GM18873 (cell line): ENCODE measurements around the gene ORAI3.

Source experiments
- ATAC-seq: cut with Tn5 transposase; IDR thresholded peaks from one replicate; pipeline ENCODE4 v1.9.1; 2021; ENCODE audit warnings: mild to moderate bottlenecking, moderate library complexity, moderate number of reproducible peaks; ENCODE audit not compliant: unreplicated experiment, low FRiP score

ORAI3 gene

GRCh38 chr16:30966033-30966619 lies 17.3 kb downstream of the ORAI3 start:
- no peak for ATAC-seq

GRCh38 chr16:30967795-30968194 lies 18.9 kb downstream of the ORAI3 start:
- no peak for ATAC-seq

GRCh38 chr16:30969246-30969842 lies 20.5 kb downstream of the ORAI3 start:
- no peak for ATAC-seq

- no peak for ATAC-seq
These were observed 22.4 kb downstream of the ORAI3 start for GRCh38 chr16:30971298-30971697.

- no peak for ATAC-seq
These were observed 24.0 kb downstream of the ORAI3 start for GRCh38 chr16:30972872-30973271.

DNA sequence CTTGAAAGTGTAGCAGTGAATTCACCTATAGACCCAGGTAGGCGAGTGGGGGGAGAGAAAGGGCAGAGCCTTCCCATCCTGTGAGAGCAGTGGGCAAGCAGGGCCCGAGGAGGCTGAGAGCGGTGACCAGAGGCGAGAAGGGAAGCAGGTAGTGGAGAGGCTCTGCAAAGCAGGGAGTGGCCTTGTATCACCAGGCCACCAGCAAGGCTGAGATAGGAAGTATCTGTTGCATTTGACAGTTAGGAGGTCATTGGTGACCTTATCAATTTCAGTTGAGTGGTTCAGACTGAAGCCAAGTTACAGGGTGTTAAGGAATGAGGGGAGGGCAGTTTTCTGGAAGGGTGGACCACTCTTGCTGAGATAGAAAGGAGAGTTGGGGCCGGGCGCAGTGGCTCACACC lies 25.5 kb downstream of the ORAI3 start:
- ATAC-seq: no peak

GRCh38 chr16:30976486-30976885 lies 27.6 kb downstream of the ORAI3 start:
- no peak for ATAC-seq

DNA sequence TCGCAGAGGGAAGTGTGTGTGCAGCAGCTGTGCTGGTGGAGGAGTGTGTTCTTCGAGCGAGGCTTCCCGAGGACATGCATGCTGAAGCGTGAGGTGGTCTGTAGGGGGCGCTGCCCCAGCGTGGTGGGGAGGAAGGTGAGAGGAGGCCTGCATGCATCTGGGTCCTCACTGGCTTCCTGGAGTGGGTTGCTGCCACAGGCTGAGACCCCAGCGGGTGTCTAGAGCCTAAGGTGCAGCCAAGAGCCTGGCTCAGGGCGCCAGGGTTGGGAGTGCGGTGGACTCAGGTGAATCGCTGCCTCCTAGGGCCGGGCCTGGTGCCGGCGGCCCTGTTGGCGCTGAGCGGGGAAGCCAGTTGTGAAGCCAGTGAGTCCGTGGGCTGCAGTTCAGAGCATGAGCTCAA lies 28.6 kb downstream of the ORAI3 start:
- no peak for ATAC-seq

GRCh38 chr16:30979170-30980022 lies 30.5 kb downstream of the ORAI3 start:
- ATAC-seq: no peak

DNA sequence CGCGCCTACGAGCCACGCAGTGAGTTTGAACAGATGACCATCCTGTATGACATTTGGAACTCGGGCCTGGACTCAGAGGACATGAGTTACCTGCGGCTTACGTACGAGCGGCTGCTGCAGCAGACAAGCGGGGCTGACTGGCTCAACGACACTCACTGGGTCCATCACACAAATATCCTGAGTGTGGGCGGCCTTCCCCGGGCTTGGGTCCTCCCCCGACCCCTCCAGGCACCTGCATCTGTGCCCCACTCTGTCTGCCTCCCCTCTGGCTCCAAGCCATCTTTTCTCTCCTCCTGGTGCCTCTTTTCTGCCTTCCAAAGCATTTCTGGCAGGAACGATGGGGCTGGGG lies 31.1 kb downstream of the ORAI3 start:
- ATAC-seq: no peak

- no peak for ATAC-seq
These were observed 31.6 kb downstream of the ORAI3 start for GRCh38 chr16:30980434-30980833.

DNA sequence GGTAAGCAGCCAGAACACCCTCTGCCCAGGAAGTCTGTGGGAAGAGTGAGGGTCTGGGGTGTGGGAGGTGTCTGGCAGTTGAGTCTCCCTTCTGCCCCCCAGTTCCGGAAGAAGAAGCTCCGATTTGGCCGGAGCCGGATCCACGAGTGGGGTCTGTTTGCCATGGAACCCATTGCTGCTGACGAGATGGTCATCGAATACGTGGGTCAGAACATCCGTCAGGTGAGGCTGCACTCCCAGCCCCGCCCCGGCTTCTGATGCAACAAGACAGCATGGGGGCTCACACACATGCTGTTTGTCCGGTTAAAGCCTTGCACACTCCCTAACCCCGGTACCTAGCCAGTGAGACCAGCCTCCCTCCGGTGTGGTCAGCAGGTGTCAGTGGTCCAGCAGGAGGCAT lies 32.1 kb downstream of the ORAI3 start:
- ATAC-seq: no peak

- no peak for ATAC-seq
These were observed 33.9 kb downstream of the ORAI3 start for GRCh38 chr16:30982548-30983288.

DNA sequence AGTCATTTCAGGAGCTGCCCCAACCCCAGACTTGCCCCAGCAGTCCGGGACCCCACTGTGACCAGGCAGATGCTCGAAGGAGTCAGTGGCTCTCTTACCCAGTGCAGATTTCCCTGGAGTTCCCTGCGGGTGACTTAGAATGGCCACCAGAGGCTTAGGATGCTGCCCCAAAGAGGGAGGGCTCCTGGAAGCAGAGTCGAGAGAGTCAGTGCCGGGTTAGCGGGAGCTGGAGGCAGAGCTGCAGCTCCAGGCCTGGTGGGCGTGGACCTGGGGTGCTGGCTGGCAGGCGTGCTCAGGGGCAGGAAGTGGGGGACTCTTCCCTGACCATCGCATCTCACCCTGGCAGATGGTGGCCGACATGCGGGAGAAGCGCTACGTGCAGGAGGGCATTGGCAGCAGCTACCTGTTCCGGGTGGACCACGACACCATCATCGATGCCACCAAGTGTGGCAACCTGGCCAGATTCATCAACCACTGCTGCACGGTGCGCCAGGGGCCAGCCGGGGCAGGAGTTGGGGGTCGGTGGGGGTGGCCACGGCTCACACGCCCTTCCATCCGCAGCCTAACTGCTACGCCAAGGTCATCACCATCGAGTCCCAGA lies 34.5 kb downstream of the ORAI3 start:
- no peak for ATAC-seq

DNA sequence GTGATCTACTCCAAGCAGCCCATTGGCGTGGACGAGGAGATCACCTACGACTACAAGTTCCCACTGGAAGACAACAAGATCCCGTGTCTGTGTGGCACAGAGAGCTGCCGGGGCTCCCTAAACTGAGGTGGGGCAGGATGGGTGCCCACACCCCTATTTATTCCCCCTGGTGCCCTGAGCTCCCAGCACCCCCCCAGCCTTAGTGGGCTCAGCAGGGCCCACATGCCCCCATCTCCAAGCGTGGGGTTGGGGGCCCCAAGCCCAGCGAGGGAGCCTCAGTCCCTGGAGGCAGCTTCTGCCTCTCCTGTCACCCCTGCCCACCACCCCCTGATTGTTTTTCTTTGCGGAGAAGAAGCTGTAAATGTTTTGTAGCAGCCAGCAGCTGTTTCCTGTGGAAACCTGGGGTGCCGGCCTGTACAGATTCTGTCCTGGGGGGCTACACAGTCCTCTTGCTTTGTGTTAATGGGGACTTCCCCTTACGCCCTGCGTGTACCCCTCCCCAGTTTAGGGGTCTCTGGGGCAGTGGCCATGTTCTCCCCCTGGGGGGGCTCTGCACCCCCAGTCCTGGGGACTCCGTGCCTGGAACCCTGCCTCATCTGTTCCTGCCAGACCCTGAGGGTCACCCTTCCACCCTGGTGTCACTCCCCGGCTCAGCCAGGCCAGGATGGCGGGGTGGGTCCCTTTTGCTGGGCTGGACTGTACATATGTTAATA lies 35.2 kb downstream of the ORAI3 start:
- no peak for ATAC-seq

- no peak for ATAC-seq
These were observed 36.0 kb downstream of the ORAI3 start, which contains the start of gene HSD3B7 for GRCh38 chr16:30984669-30985400. Gene HSD3B7 (plus strand): TSS chr16:30985207. CDS start chr16:30985659, 452 bp downstream.

GRCh38 chr16:30985401-30986128 lies 36.7 kb downstream of the ORAI3 start:
- no peak for ATAC-seq

GRCh38 chr16:30986129-30986991 lies 37.5 kb downstream of the ORAI3 start:
- no peak for ATAC-seq
